CD4-positive, alpha-beta T cell treated with Interleukin-15 for 1 hour (primary cell): ENCODE data around the gene CYP3A7.
"Not testable (repeated sequence)": the region's sequence is repeated elsewhere in the genome, so short reads cannot be mapped to it uniquely, and the experiment has no call there.

Experiments used
- DNase-seq: peaks from one replicate; pipeline ENCODE4 v3.0.0-alpha.2; 2020

CYP3A7 gene

DNA sequence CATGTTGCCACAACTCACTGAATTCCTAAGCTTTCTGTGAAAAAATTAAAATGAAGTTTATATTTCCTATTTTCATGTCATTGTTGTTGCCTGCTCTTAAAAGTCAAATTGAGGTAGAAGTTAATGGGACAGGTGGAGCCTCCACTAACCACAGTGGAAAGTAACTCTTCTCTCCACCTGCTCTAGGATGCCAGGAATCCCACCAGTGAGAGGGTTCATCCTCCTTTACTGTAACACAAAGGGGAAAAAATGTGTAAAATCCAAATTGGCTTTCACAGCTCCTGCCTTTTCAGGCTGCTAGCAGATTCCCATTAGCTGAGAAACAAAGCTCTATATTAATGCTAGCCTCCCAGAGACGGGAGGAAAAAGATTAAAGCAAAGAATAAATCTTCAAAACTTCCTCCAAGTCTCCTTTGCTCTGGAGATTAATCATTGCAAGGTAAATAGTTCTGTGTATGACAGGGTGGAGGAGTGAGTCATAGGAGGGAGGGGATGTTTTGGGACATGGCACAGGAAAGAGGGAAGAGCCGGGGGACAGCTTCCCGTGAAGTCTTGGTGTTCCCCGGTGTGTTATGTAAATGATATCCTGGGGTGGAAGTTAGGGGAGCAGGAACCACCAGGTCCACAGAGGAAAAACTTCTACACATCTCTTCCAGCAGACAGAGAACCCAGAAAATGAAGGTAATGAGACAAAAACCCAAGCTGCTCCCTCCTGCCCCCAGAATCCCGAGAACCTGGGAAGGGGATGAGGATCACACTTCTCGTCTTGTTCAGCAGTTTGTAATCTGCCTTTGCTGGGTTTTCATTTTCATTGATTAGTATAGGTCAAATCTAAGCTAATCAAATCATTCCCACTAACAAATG, 35.9 kb downstream of the CYP3A7 start:
- not testable (repeated sequence) for DNase-seq

- no peak for DNase-seq
These were observed 40.1 kb downstream of the CYP3A7 start for GRCh38 chr7:99694912-99695304.

DNA sequence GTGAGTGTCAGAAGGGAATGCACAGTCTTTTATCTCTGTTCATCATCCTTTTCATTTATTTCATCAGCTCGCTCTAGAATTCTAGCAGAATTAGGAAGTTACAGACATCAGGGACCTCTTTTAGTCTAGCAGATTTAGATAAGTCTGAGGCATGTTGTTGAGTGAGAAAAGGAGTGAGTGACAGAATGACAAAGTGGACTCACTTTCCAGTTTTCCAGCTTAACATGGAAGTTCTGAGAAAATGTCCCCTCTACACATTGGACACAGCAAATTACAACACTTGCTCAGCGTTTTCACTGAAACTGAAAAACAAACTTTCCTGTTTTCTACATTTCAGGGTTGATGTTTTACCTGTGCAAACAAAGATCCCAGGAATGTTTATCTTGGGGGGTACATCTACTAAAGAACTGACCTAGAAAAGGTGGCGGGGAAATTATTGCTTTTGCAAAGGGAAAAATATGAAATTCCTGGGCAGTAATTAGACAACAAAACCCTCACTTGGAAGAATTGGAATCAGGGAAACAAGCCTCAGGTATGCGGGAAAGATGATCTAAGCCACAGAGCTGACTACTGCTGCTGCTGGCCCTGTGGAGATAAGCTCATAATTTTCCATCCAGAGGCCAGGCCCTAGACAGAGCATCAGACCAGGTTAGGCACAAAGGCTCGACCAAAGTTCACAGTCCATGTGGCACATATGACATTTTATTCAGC, 40.6 kb downstream of the CYP3A7 start:
- DNase-seq: no peak

GRCh38 chr7:99693427-99694200, 41.4 kb downstream of the CYP3A7 start:
- DNase-seq: no peak

DNA sequence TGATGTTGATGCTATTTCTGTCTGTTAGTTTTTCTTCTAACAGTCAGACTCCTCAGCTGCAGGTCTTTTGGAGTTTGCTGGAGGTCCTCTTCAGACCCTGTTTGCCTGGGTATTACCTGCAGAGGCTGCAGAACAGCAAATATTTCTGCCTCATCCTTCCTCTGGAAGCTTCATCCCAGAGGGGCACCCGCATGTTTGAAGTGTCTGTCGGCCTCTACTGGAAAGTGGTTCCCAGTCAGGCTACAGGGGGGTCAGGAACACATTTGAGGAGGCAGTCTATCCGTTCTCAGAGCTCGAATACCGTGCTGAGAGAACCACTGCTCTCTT, 41.9 kb downstream of the CYP3A7 start:
- no peak for DNase-seq

DNA sequence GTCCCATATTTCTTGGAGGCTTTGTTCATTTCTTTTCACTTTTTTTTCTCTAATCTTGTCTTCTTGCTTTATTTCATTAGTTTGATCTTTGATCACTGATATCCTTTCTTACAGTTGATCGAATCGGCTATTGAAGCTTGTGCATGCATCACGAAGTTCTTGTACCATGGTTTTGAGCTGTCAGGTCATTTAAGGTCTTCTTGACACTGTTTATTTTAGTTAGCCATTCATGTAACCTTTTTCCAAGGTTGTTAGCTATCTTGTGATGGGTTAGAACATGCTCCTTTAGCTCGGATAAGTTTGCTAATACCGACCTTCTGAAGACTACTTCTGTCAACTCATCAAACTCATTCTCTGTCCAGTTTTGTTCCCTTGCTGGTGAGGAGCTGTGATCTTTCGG, 42.4 kb downstream of the CYP3A7 start:
- not testable (repeated sequence) for DNase-seq

GRCh38 chr7:99691658-99692057, 43.3 kb downstream of the CYP3A7 start:
- DNase-seq: not testable (repeated sequence)

DNA sequence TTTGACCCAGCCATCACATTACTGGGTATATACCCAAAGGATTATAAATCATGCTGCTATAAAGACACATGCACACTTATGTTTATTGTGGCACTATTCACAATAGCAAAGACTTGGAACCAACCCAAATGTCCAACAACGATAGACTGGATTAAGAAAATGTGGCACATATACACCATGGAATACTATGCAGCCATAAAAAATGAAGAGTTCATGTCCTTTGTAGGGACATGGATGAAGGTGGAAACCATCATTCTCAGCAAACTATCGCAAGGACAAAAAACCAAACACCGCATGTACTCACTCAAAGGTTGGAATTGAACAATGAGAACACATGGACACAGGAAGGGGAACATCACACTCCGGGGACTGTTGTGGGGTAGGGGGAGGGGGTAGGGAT, 44.1 kb downstream of the CYP3A7 start:
- not testable (repeated sequence) for DNase-seq

- DNase-seq: not testable (repeated sequence)
These were observed 49.0 kb downstream of the CYP3A7 start for GRCh38 chr7:99685871-99686608.

- DNase-seq: no peak
These were observed 49.8 kb downstream of the CYP3A7 start for GRCh38 chr7:99685129-99685758.

GRCh38 chr7:99679400-99680191, 55.4 kb downstream of the CYP3A7 start, which contains the start of gene CYP3A5:
CYP3A5 (minus strand) TSS chr7:99679996; CDS start chr7:99679896, 100 bp downstream.
- no peak for DNase-seq

DNA sequence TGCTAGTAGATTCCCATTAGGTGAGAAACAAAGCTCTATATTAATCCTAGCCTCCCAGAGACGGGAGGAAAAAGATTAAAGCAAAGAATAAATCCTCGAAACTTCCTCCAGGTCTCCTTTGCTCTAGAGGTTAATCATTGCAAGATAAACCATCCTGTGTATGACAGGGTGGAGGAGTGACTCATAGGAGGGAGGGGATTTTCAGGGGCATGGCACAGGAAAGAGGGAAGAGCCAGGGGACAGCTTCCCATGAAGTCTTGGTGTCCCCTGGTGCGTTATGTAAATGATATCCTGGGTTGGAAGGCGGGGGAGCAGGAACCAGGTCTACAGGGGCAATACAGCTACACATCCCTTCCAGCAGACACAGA, 56.0 kb downstream of the CYP3A7 start:
- DNase-seq: no peak

DNA sequence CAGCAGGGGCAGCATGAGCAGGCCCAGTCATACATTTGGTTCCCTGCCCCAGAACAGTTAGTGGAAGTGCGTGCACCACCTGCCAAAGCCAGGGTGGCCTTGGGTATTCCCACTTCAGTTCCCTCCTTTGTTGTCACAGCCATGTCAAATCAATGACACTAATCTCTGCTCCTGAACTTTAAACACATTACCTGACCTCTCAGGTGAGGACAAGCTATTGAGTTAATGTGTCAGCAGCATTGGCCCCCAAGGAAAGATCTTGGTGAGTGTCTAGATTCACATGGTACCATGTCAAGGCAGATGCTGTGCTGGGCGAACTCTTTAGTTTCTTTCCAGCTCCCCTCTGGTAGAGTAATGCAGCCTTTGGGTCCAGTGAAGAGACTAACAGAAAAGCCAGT, 57.3 kb downstream of the CYP3A7 start:
- DNase-seq: no peak

DNA sequence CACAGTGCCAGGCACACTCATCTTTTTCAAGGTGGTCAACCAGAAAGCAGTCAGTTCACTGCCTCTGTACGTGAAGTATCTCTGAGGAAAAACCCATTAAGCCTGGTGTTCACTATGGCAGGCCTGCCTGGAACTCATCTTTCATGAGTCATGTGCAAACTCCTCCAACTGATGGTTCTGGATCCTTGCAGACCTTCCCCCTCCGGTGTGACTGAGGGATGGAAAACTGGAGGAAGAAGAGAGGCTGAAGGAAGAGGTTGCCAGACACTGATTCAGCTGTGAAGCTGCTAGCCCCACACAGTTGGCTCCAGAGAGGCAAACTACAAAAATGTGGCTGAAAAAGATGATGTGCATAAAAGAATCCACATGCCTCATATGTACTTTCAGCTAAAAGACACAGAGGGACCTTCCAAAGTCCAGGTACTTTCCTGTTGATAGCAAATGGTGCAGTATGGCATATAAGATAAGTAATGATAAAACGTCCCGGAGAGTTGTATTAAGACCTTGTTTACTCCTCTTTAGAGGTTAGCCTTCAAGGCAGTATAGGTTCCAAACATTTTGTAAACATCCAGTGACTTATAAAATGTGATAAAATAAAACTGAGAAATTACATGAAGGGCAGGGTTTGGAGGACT, 57.9 kb downstream of the CYP3A7 start:
- DNase-seq: no peak

- no peak for DNase-seq
These were observed 59.8 kb downstream of the CYP3A7 start for GRCh38 chr7:99674995-99675742.

GRCh38 chr7:99672573-99672972, 62.4 kb downstream of the CYP3A7 start:
- DNase-seq: no peak

DNA sequence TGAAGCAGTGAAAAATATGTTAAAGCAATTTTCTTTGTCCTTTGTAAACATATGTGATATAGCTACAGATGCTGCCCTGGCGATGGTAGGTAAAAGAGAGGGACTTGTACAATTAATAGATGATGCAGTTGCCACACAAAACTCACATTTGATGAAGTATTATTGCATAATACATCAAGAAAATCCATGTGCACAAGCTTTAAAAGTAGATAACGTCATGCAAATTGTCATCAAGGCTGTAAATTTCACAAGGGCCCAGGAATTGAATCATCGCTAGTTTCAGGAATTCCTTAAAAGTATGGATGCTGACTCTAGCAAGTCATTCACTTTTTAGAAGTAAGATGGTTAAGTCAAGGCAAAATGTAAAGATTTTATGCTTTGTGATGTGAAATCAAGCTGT, 65.2 kb downstream of the CYP3A7 start:
- DNase-seq: no peak

DNA sequence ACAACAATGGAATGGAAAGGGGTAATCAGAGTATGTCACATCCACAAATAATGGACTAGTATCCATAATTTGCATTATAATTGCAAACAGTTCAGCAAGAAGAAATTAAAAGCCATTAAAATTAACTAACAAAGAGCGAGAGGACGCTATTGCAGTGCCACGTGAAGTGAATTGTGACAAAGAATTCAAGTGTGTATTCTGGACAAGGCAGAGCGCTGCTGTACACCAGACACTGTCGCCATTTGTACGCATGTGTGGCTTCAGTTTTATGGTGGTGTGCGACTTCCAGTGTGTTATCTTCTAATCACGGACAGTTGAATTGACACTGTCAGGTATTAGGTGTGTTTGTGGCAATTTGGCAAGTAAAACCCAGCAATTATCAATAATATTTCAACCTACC, 66.5 kb downstream of the CYP3A7 start:
- no peak for DNase-seq

DNA sequence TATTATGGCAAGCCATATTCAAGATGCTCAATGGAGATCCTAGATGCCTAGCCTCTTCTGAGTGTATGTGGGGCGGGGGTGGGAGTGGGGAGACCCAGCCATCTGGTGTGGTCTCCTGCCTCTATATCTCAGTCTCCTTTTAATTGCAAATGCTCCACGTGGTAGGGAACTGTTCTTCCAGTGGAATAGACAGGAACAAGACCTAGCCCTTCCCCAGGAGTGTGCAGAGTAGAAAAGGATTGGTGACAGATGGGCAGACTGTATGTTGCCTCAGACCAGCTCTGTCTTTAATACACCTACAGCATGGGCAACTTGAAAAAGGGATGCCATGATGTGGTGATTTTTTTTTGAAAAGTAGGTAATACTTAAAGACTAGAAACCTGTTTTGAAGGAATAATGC, 67.8 kb downstream of the CYP3A7 start:
- no peak for DNase-seq

DNA sequence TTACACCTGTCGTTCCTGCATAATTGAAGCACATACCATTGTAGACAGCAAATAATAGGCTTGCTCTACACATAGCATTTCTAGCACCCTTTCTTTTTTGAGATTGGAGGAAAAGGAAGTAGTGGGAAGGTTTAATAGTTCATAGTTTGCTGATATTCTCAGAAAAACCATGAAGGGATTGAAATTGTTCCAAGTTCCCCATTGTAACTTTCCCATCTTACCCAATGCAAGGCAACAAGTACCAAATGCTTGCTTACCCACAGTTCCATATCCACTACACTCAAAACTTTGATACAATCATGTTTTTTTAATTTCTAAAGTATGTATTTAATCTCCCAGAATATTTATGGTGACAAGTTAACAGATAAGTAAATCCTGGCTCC, 69.0 kb downstream of the CYP3A7 start:
- DNase-seq: no peak
